Measurements from ENCODE around the gene TEX22.

TEX22 gene

DNA sequence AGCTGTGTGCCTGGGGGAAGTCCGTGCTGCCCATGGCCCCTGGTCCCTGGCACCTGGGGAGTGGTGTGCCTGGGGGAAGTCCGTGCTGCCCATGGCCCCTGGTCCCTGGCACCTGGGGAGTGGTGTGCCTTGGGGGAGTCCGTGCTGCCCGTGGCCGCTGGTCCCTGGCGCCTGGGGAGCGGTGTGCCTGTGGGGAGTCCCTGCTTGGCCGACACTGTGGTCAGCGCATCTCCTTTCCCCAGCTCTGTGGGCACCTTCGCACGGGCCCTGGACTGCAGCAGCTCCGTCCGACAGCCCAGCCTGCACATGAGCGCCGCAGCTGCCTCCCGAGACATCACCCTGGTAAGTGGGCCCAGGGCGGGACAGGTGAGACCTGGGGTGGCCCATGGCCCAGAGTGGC lies 61.8 kb downstream of the TEX22 start:
- TF ChIP-seq, protein P1, sequence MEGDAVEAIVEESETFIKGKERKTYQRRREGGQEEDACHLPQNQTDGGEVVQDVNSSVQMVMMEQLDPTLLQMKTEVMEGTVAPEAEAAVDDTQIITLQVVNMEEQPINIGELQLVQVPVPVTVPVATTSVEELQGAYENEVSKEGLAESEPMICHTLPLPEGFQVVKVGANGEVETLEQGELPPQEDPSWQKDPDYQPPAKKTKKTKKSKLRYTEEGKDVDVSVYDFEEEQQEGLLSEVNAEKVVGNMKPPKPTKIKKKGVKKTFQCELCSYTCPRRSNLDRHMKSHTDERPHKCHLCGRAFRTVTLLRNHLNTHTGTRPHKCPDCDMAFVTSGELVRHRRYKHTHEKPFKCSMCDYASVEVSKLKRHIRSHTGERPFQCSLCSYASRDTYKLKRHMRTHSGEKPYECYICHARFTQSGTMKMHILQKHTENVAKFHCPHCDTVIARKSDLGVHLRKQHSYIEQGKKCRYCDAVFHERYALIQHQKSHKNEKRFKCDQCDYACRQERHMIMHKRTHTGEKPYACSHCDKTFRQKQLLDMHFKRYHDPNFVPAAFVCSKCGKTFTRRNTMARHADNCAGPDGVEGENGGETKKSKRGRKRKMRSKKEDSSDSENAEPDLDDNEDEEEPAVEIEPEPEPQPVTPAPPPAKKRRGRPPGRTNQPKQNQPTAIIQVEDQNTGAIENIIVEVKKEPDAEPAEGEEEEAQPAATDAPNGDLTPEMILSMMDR (conservative IDR thresholded peaks at IDR 0.05) = no peak
- TF ChIP-seq ZFX (IDR thresholded peaks at IDR 0.05) = no peak
- H3K27ac ChIP-seq = no peak overlapping the region

DNA sequence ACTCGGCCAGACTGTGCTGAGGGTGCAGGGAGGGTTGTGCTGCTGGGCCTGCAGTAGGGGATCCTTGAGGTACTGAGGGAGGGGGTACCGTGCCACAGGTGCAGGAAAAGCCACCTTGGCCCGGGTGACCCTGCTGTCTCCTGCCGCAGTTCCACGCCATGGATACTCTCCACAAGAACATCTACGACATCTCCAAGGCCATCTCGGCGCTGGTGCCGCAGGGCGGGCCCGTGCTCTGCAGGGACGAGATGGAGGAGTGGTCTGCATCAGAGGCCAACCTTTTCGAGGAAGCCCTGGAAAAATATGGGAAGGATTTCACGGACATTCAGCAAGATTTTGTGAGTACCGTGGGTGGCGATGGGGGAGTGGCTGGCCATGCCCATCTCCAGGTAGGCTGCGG lies 62.3 kb downstream of the TEX22 start:
- H3K27ac ChIP-seq = no peak overlapping the region
- TF ChIP-seq ZFX (IDR thresholded peaks at IDR 0.05) = no peak
- TF ChIP-seq, protein P1 (conservative IDR thresholded peaks at IDR 0.05) = no peak

GRCh38 chr14:105461903-105462302 lies 63.6 kb downstream of the TEX22 start:
- TF ChIP-seq, protein P1 (conservative IDR thresholded peaks at IDR 0.05) = no peak
- no peak for TF ChIP-seq ZFX (IDR thresholded peaks at IDR 0.05)
- no peak overlapping the region for H3K27ac ChIP-seq

All from C4-2B (cell line).